GM23338 (cell line): ENCODE results near the gene MAPK13.

Experiments used
- CREB1 ChIP-seq: fragments of 250-450 bp; sonication (Bioruptor Pico); IDR thresholded peaks from 2 replicates; pipeline ENCODE4 v1.5.0; 2020; ENCODE audit warnings: low read depth, mild to moderate bottlenecking, moderate library complexity
- CTCF ChIP-seq, 2 experiments: fragments of 200-600 bp in 1 of 2; sonication (generic) in 1 of 2; conservative IDR thresholded peaks; 2 replicates each; pipeline versions ENCODE4 v1.5.1 to v1.6.1; 2016 to 2017; ENCODE audit warnings: antibody characterized with exemption in 2 of 2, low read depth in 2 of 2, mild to moderate bottlenecking in 2 of 2, moderate library complexity in 1 of 2
- ETS1 ChIP-seq: IDR thresholded peaks from 2 replicates; pipeline ENCODE4 v1.6.1; 2016; ENCODE audit warnings: antibody characterized with exemption
- EZH2 ChIP-seq: fragments of 200-600 bp; sonication (generic); IDR thresholded peaks from one replicate; pipeline ENCODE4 v1.8.0; 2017; ENCODE audit warnings: antibody characterized with exemption, mild to moderate bottlenecking, low read depth; ENCODE audit not compliant: unreplicated experiment
- EZH2phosphoT487 ChIP-seq: fragments of 200-600 bp; sonication (generic); IDR thresholded peaks from one replicate; pipeline ENCODE4 v1.8.1; 2018; ENCODE audit warnings: antibody characterized with exemption; ENCODE audit not compliant: unreplicated experiment
- JUNB ChIP-seq: IDR thresholded peaks from one replicate; pipeline ENCODE4 v1.6.1; 2016; ENCODE audit warnings: antibody characterized with exemption; ENCODE audit not compliant: unreplicated experiment
- POLR2AphosphoS5 ChIP-seq: IDR thresholded peaks from 2 replicates; pipeline ENCODE4 v1.6.1; 2016; ENCODE audit warnings: antibody characterized with exemption, low read depth
- REST ChIP-seq: IDR thresholded peaks from one replicate; pipeline ENCODE4 v1.6.1; 2018; ENCODE audit warnings: antibody characterized with exemption; ENCODE audit not compliant: unreplicated experiment
- ZNF114 ChIP-seq: fragments of 250-450 bp; sonication (Bioruptor Pico); IDR thresholded peaks from 2 replicates; pipeline ENCODE4 v1.5.0; 2020; ENCODE audit warnings: mild to moderate bottlenecking, moderate library complexity

- TF ChIP-seq EZH2 (no peak), CTCF (conservative IDR thresholded peaks at IDR 0.05; ENCODE audit: low read depth in 2 of 2) (no peak), POLR2AphosphoS5 (no peak), CREB1 (CRISPR knock-in tag) (no peak), EZH2phosphoT487 (no peak), REST (no peak), ZNF114 (CRISPR knock-in tag) (no peak), ETS1 (no peak), JUNB (no peak)
These were observed 11.7 kb upstream of the MAPK13 start for GRCh38 chr6:36118550-36119107.
